Left cardiac atrium (tissue), 4 donors: ENCODE measurements around the gene CADM1. TPM values are rescaled to one million over a fixed set of nuclear protein-coding genes. Genes with fewer than 3 reads are reported as not detected.

ENCODE experiments used
- ATAC-seq, 2 donors: fragments of 200-7000 bp; cut with Tn5 transposase; one replicate each; pipeline ENCODE4 v1.9.1; 2020; ENCODE audit warnings: mild to moderate bottlenecking in 2 of 2, moderate library complexity in 2 of 2
- DNase-seq: peaks from one replicate; pipeline ENCODE4 v3.0.0-alpha.2; 2020
- intact Hi-C, 2 donors: fragments of 100-400 bp; cut with DNase I; formaldehyde crosslinking; loops; one replicate each; pipeline versions ENCODE4 v1.14.1 to v1.15.1; 2022 to 2023
- total RNA-seq, 2 donors: library from RNA; stranded (reverse); fragmentation: NEBNext Ultra II Directional; extraction: Animal tissue kit (Norgen Biotek cat#: 25700); gene quantifications; one replicate each; pipeline ENCODE4 v1.2.1, GENCODE V29; 2021
- donor health status: DM: no; HTN: yes; CAD: no.
- donor health status: DM: no; HTN: yes; CAD: no; lungs with severe emphysema.
- donor health status: DM: yes; HTN: yes; CAD: no.
- donor health status: Dilated cardiomyopathy.

Gene CADM1
- total RNA-seq, 2 donors from 2014 or later: 25.0 to 34.3 TPM

- intact Hi-C loops: no loop called here
- DNase-seq: no peak
- no peak for ATAC-seq
Observed at GRCh38 chr11:115244758-115245157, 259.5 kb downstream of the CADM1 start.

- no peak for ATAC-seq
- intact Hi-C loops: no loop called here
Observed at GRCh38 chr11:115244296-115244695, 259.9 kb downstream of the CADM1 start.

GRCh38 chr11:115242982-115243381 is 261.2 kb downstream of the CADM1 start:
- no peak for DNase-seq
- ATAC-seq: no peak
- intact Hi-C loops: no loop called here

More at GRCh38 chr11:115244296-115244695, 259.9 kb downstream of the CADM1 start:
- no peak for DNase-seq

- DNase-seq (no peak), ATAC-seq (no peak)
- intact Hi-C loops: no loop called here
Observed at GRCh38 chr11:115241899-115242298, 262.3 kb downstream of the CADM1 start.

- intact Hi-C loops: no loop called here
- ATAC-seq (no peak), DNase-seq (no peak)
Observed at GRCh38 chr11:115238791-115239190, 265.4 kb downstream of the CADM1 start.

- no peak for ATAC-seq
- intact Hi-C loops: no loop called here
- DNase-seq: no peak
Observed at GRCh38 chr11:115238086-115238485, 266.1 kb downstream of the CADM1 start.

GRCh38 chr11:115237578-115237977 is 266.6 kb downstream of the CADM1 start:
- DNase-seq (no peak), ATAC-seq (no peak)
- intact Hi-C loops: no loop called here

GRCh38 chr11:115234794-115235193 is 269.4 kb downstream of the CADM1 start:
- ATAC-seq: no peak
- intact Hi-C loops: no loop called here
- DNase-seq: no peak

- intact Hi-C loops: no loop called here
- ATAC-seq (peak in 1 of 2 donors; percentile 44), DNase-seq (no peak)
Observed at GRCh38 chr11:115226556-115226955, 277.7 kb downstream of the CADM1 start.

GRCh38 chr11:115224551-115224950 is 279.7 kb downstream of the CADM1 start:
- intact Hi-C loops: no loop called here
- DNase-seq (no peak), ATAC-seq (no peak)

- intact Hi-C loops: no loop called here
- no peak for DNase-seq
- ATAC-seq: no peak
Observed at GRCh38 chr11:115222863-115223530, 281.2 kb downstream of the CADM1 start.

GRCh38 chr11:115222218-115222862 is 281.9 kb downstream of the CADM1 start:
- DNase-seq (no peak), ATAC-seq (peak in 1 of 2 donors; percentile 34)
- intact Hi-C loops: no loop called here

- DNase-seq (no peak), ATAC-seq (peak in 1 of 2 donors; percentile 39)
- intact Hi-C loops: no loop called here
Observed at GRCh38 chr11:115221461-115222069, 282.6 kb downstream of the CADM1 start.

GRCh38 chr11:115220911-115221310 is 283.3 kb downstream of the CADM1 start:
- no peak for ATAC-seq
- DNase-seq: no peak
- intact Hi-C loops: no loop called here

GRCh38 chr11:115220423-115220822 is 283.8 kb downstream of the CADM1 start:
- intact Hi-C loops: no loop called here
- DNase-seq (no peak), ATAC-seq (peak in 1 of 2 donors; percentile 31)

GRCh38 chr11:115219376-115219775 is 284.8 kb downstream of the CADM1 start:
- ATAC-seq (peak in 1 of 2 donors; percentile 39), DNase-seq (no peak)
- intact Hi-C loops: no loop called here

GRCh38 chr11:115217726-115218311 is 286.4 kb downstream of the CADM1 start:
- no peak for DNase-seq
- intact Hi-C loops: no loop called here
- peak in 1 of 2 donors; percentile 48 for ATAC-seq

- ATAC-seq (no peak), DNase-seq (no peak)
- intact Hi-C loops: no loop called here
Observed at GRCh38 chr11:115215694-115216617, 288.3 kb downstream of the CADM1 start.

GRCh38 chr11:115214644-115215234 is 289.5 kb downstream of the CADM1 start:
- DNase-seq (no peak), ATAC-seq (no peak)
- intact Hi-C loops: no loop called here
